IMR-90 (cell line): ENCODE results near the gene SHB. TPM values are rescaled to one million over a fixed set of nuclear protein-coding genes. Genes with fewer than 3 reads are reported as not detected.

ENCODE experiments used
- ATAC-seq: fragments of 200-7000 bp; cut with Tn5 transposase; 2 replicates; pipeline ENCODE4 v1.9.1; 2020; ENCODE audit warnings: low read depth, mild to moderate bottlenecking, moderate library complexity
- BruUV-seq: library from RNA; stranded (reverse); fragments of 400-500 nt; replicated peaks from 2 replicates; lab custom pipeline; 2021; lab: Mats Ljungman, UMichigan
- CTCF ChIA-PET: fragments of 300-600 bp; formaldehyde crosslinking; extraction: SDS; loops from one replicate; lab custom pipeline; 2021; ENCODE audit warnings: antibody characterized with exemption; lab: Yijun Ruan, JAX
- POLR2A ChIA-PET: fragments of 300-600 bp; sonication (Branson Sonifier 250); formaldehyde crosslinking; loops from one replicate; lab custom pipeline; 2022; ENCODE audit warnings: antibody characterized with exemption; ENCODE audit not compliant: unreplicated experiment; lab: Charles Lee
- DNase-seq: peaks from one replicate; pipeline ENCODE4 v3.0.0; 2013
- H2AFZ ChIP-seq: replicated peaks from 2 replicates; pipeline ENCODE3; 2013; ENCODE audit warnings: low read length, mild to moderate bottlenecking; ENCODE audit not compliant: poor library complexity
- H2AK5ac ChIP-seq: 2 replicates; pipeline ENCODE4 v1.6.1; 2013; ENCODE audit warnings: low read depth, low read length, inconsistent platforms
- H2AK9ac ChIP-seq: replicated peaks from 2 replicates; pipeline ENCODE3; 2013; ENCODE audit warnings: mild to moderate bottlenecking, low read depth, low read length, moderate library complexity; ENCODE audit not compliant: poor library complexity
- H2BK120ac ChIP-seq: 2 replicates; pipeline ENCODE4 v1.6.1; 2013; ENCODE audit warnings: low read depth, low read length, inconsistent platforms
- H2BK15ac ChIP-seq: 3 replicates; pipeline ENCODE4 v1.6.1; 2013; ENCODE audit warnings: low read depth, low read length, inconsistent platforms
- H2BK20ac ChIP-seq: 2 replicates; pipeline ENCODE4 v1.6.1; 2013; ENCODE audit warnings: low read depth, mild to moderate bottlenecking, inconsistent platforms, low read length, moderate library complexity
- H2BK5ac ChIP-seq: 2 replicates; pipeline ENCODE4 v1.6.1; 2013; ENCODE audit warnings: mild to moderate bottlenecking, low read depth, low read length, inconsistent platforms; ENCODE audit not compliant: poor library complexity, severe bottlenecking
- H3K14ac ChIP-seq: replicated peaks from 2 replicates; pipeline ENCODE4 v1.6.1; 2013; ENCODE audit warnings: low read depth, low read length, inconsistent platforms
- H3K18ac ChIP-seq: 2 replicates; pipeline ENCODE4 v1.6.1; 2013; ENCODE audit warnings: low read depth, low read length, control low read depth
- H3K23ac ChIP-seq: 2 replicates; pipeline ENCODE4 v1.6.1; 2013; ENCODE audit warnings: low read depth, low read length, inconsistent platforms
- H3K27ac ChIP-seq: 2 replicates; pipeline ENCODE4 v1.5.1; 2013; ENCODE audit warnings: mild to moderate bottlenecking, control low read depth, low read length; ENCODE audit not compliant: insufficient read depth
- H3K27me3 ChIP-seq: 2 replicates; pipeline ENCODE4 v1.6.1; 2013; ENCODE audit warnings: low read length; ENCODE audit not compliant: control insufficient read depth, insufficient read depth
- H3K36me3 ChIP-seq: 2 replicates; pipeline ENCODE4 v1.6.1; 2013; ENCODE audit warnings: low read length, mixed read lengths; ENCODE audit not compliant: control insufficient read depth, insufficient read depth
- H3K4ac ChIP-seq: 2 replicates; pipeline ENCODE4 v1.6.1; 2013; ENCODE audit warnings: low read depth, low read length, inconsistent platforms
- H3K4me1 ChIP-seq: 2 replicates; pipeline ENCODE4 v1.6.1; 2013; ENCODE audit warnings: low read length, mixed read lengths; ENCODE audit not compliant: control insufficient read depth, insufficient read depth
- H3K4me2 ChIP-seq: 2 replicates; pipeline ENCODE4 v1.6.1; 2013; ENCODE audit warnings: low read depth, mild to moderate bottlenecking, control low read depth, low read length, moderate library complexity
- H3K4me3 ChIP-seq: 2 replicates; pipeline ENCODE4 v1.5.1; 2013; ENCODE audit warnings: low read depth, mild to moderate bottlenecking, control low read depth, low read length, moderate library complexity; ENCODE audit not compliant: insufficient read depth
- H3K56ac ChIP-seq: 2 replicates; pipeline ENCODE4 v1.6.1; 2013; ENCODE audit warnings: low read length, inconsistent platforms; ENCODE audit not compliant: insufficient read depth; ENCODE audit errors: extremely low read depth
- H3K79me1 ChIP-seq, 2 experiments: 2 replicates each; pipeline ENCODE4 v1.6.1; 2013; ENCODE audit warnings: low read length in 2 of 2, inconsistent platforms in 1 of 2, low read depth in 1 of 2
- H3K9ac ChIP-seq: 2 replicates; pipeline ENCODE4 v1.6.1; 2013; ENCODE audit warnings: low read depth, low read length, control low read depth
- H3K9me1 ChIP-seq: 2 replicates; pipeline ENCODE4 v1.6.1; 2013; ENCODE audit warnings: low read length, inconsistent platforms; ENCODE audit not compliant: insufficient read depth
- H3K9me3 ChIP-seq: 2 replicates; pipeline ENCODE4 v1.6.1; 2013; ENCODE audit warnings: low read length; ENCODE audit not compliant: control insufficient read depth, insufficient read depth
- H4K20me1 ChIP-seq: 2 replicates; pipeline ENCODE4 v1.6.1; 2013; ENCODE audit warnings: low read length, inconsistent platforms; ENCODE audit not compliant: insufficient read depth
- H4K5ac ChIP-seq: 2 replicates; pipeline ENCODE4 v1.6.1; 2013; ENCODE audit warnings: mild to moderate bottlenecking, low read depth, low read length, control low read depth
- H4K8ac ChIP-seq, 2 experiments: 2 replicates each; pipeline ENCODE4 v1.6.1; 2013; ENCODE audit warnings: low read depth in 2 of 2, low read length in 2 of 2, control low read depth in 1 of 2, inconsistent platforms in 1 of 2
- H4K91ac ChIP-seq: 2 replicates; pipeline ENCODE4 v1.6.1; 2013; ENCODE audit warnings: low read depth, low read length, inconsistent platforms; ENCODE audit not compliant: insufficient read depth
- BHLHE40 ChIP-seq: fragments of 150-350 bp; IDR thresholded peaks from 2 replicates; pipeline ENCODE4 v1.6.1; 2016; ENCODE audit warnings: mild to moderate bottlenecking, low read depth, low read length
- CEBPB ChIP-seq: IDR thresholded peaks from 2 replicates; pipeline ENCODE4 v1.6.1; 2012; ENCODE audit warnings: low read depth, low read length, improper control_type of control experiment
- MAFK ChIP-seq: IDR thresholded peaks from 2 replicates; pipeline ENCODE4 v1.6.1; 2012; ENCODE audit warnings: low read depth, low read length, improper control_type of control experiment
- MAZ ChIP-seq: IDR thresholded peaks from 2 replicates; pipeline ENCODE4 v1.6.1; 2012; ENCODE audit warnings: low read depth, mild to moderate bottlenecking, low read length, improper control_type of control experiment, moderate library complexity, borderline replicate concordance
- MXI1 ChIP-seq: IDR thresholded peaks from 2 replicates; pipeline ENCODE4 v1.6.1; 2012; ENCODE audit warnings: low read depth, mild to moderate bottlenecking, low read length, moderate library complexity, borderline replicate concordance
- NFE2L2 ChIP-seq: fragments of 150-350 bp; IDR thresholded peaks from 2 replicates; pipeline ENCODE4 v1.6.1; 2016; ENCODE audit warnings: low read depth, mild to moderate bottlenecking, low read length
- POLR2A ChIP-seq: IDR thresholded peaks from 2 replicates; pipeline ENCODE4 v1.6.1; 2012; ENCODE audit warnings: mild to moderate bottlenecking, low read depth, low read length
- RAD21 ChIP-seq: IDR thresholded peaks from 2 replicates; pipeline ENCODE4 v1.6.1; 2012; ENCODE audit warnings: low read length, improper control_type of control experiment
- RCOR1 ChIP-seq: IDR thresholded peaks from 2 replicates; pipeline ENCODE4 v1.6.1; 2012; ENCODE audit warnings: mild to moderate bottlenecking, low read length, improper control_type of control experiment; ENCODE audit not compliant: insufficient replicate concordance
- RFX5 ChIP-seq: IDR thresholded peaks from 2 replicates; pipeline ENCODE4 v1.8.0; 2012; ENCODE audit warnings: low read depth, mild to moderate bottlenecking, low read length, moderate library complexity
- SMC3 ChIP-seq: fragments of 150-350 bp; IDR thresholded peaks from 2 replicates; pipeline ENCODE4 v1.6.1; 2016; ENCODE audit warnings: low read depth, mild to moderate bottlenecking, antibody characterized with exemption, low read length, moderate library complexity
- dilution Hi-C: fragments of 300-500 bp; cut with HindIII; formaldehyde crosslinking; loops from one replicate; pipeline ENCODE4 v1.14.3; 2018; ENCODE audit warnings: low sequenced_read_pairs; ENCODE audit not compliant: unreplicated experiment
- in situ Hi-C: fragments of 300-500 bp; cut with MboI; formaldehyde crosslinking; loops from 3 replicates; pipeline ENCODE4 v1.14.3; 2019; ENCODE audit warnings: low sequenced_read_pairs, inconsistent platforms, mixed read lengths
- intact Hi-C: fragments of 100-400 bp; cut with micrococcal nuclease; formaldehyde crosslinking; loops from 2 replicates; pipeline ENCODE4 v1.10.0; 2022
- polyA plus RNA-seq, 3 experiments: library from polyadenylated mRNA; depleted of rRNA; stranded (reverse); fragments of >200 nt; gene quantifications; 2 replicates each; pipeline ENCODE4 v1.2.3, GENCODE V29; 2012; ENCODE audit warnings: low replicate concordance in 1 of 3
- total RNA-seq: library from RNA; depleted of rRNA; stranded (reverse); fragments of >200 nt; gene quantifications from 2 replicates; pipeline ENCODE4 v1.2.3, GENCODE V29; 2012
- TF ChIP-seq, protein P1 (sequence below): fragments of 150-350 bp; IDR thresholded peaks from 2 replicates; pipeline ENCODE4 v1.6.1; 2016; ENCODE audit warnings: low read depth, mild to moderate bottlenecking, low read length, moderate library complexity, borderline replicate concordance

Gene SHB
- total and polyA plus RNA-seq, 2 of the 4 experiments (the other 2 are of a cell fraction): 6.1 to 20.4 TPM

GRCh38 chr9:37889536-37889935, 179.5 kb downstream of the SHB start:
- H3K56ac ChIP-seq: no peak overlapping the region
- no peak overlapping the region for H2BK20ac ChIP-seq
- no peak overlapping the region for H2BK15ac ChIP-seq
- in situ Hi-C loops (no loop called here), intact Hi-C loops (no loop called here), dilution Hi-C loops (no loop called here)
- H3K4ac ChIP-seq: no peak overlapping the region
- H4K91ac ChIP-seq: no peak overlapping the region
- no peak overlapping the region for H3K14ac ChIP-seq
- H3K9me1 ChIP-seq: no peaks in the 10 kb centered on the region; the same call in 1 of the 2 replicates
- no peak overlapping the region for H4K5ac ChIP-seq
- no peak overlapping the region for H4K8ac ChIP-seq
- no peak overlapping the region for H2BK5ac ChIP-seq
- TF ChIP-seq, protein P1, sequence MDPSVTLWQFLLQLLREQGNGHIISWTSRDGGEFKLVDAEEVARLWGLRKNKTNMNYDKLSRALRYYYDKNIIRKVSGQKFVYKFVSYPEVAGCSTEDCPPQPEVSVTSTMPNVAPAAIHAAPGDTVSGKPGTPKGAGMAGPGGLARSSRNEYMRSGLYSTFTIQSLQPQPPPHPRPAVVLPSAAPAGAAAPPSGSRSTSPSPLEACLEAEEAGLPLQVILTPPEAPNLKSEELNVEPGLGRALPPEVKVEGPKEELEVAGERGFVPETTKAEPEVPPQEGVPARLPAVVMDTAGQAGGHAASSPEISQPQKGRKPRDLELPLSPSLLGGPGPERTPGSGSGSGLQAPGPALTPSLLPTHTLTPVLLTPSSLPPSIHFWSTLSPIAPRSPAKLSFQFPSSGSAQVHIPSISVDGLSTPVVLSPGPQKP: no peak
- TF ChIP-seq RCOR1: no peak
- no peak for TF ChIP-seq MXI1
- no peak for TF ChIP-seq MAZ
- no peak for TF ChIP-seq MAFK
- TF ChIP-seq RFX5: no peak
- TF ChIP-seq SMC3: no peak
- no peak for TF ChIP-seq RAD21
- TF ChIP-seq BHLHE40: no peak
- no peak for TF ChIP-seq POLR2A
- TF ChIP-seq CEBPB: no peak
- TF ChIP-seq NFE2L2: no peak
- BruUV-seq: no TSS peak
- no peak overlapping the region for H3K18ac ChIP-seq
- no peak overlapping the region for H2AK5ac ChIP-seq
- no peak overlapping the region for H2BK120ac ChIP-seq
- H3K23ac ChIP-seq: no peak overlapping the region
- no peak overlapping the region for H3K9ac ChIP-seq
- no peak for ATAC-seq
- no peak for DNase-seq
- H3K27me3 ChIP-seq: no peaks in the 10 kb centered on the region
- CTCF ChIA-PET: interaction anchor here (0.7 kb wide), 1 partner anchor 9 kb away, joined by 4 read pairs; no protein-coding TSS in a partner anchor
- H3K4me3 ChIP-seq: no peak overlapping the region
- H2AFZ ChIP-seq: no peak overlapping the region
- H3K4me1 ChIP-seq: 0 out of 2 replicates have a peak, but pooled peaks cover 2% of the 10 kb centered on the region
- no peak overlapping the region for H2AK9ac ChIP-seq
- H3K36me3 ChIP-seq: peaks cover 23% of the 10 kb centered on the region
- no peaks in the 10 kb centered on the region; the same call in 1 of the 2 replicates for H3K9me3 ChIP-seq
- POLR2A ChIA-PET: no interaction called here
- no peak overlapping the region for H3K4me2 ChIP-seq
- no peak overlapping the region for H3K27ac ChIP-seq
- peaks cover 19 to 27% of the 10 kb centered on the region in 2 experiments for H3K79me1 ChIP-seq
- peaks cover 13% of the 10 kb centered on the region for H4K20me1 ChIP-seq
